Measurements from ENCODE around the gene CRELD1.

GRCh38 chr3:9980251-9980650 is 46.6 kb downstream of the CRELD1 start:
- no peak for TF ChIP-seq CTCF (IDR thresholded peaks at IDR 0.05)
- no peak for TF ChIP-seq POLR2A (IDR thresholded peaks at IDR 0.05)

Data from right lobe of liver (tissue), 4 donors.